ENCODE data around the gene CAPZA1. TPM values are rescaled to one million over a fixed set of nuclear protein-coding genes. Genes with fewer than 3 reads are reported as not detected.

Gene CAPZA1
- total RNA-seq, 5 donors from 2014 or later (not counting 1 experiment from before 2014, with no cell fraction given): 115 to 189 (median 138) TPM

DNA sequence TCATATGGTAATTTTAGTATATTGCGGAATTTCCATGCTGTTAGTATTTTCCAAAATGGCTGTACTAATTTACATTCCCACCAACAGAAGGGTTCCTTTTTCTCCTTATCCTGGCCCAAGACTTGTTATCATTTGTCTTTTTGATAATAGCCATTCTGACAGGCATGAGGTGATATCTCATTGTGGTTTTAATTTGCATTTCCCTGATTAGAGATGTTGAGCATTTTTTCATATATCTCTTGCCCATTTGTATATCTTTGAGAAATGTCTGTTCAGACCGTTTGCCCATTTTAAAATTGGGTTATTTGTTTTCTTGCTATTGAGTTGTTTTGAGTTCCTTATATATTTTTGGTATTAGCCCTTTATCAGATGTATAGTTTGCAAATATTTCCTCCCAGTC, 14.0 kb downstream of the CAPZA1 start:
- Histone ChIP-seq H3K4me1 (ENCODE audit: control insufficient read depth in 1 of 2, extremely low read depth in 1 of 2, insufficient read depth in 2 of 2, low read length in 2 of 2) (peaks cover 7 to 31% of the 10 kb centered on the region in 2 experiments), H3K27me3 (replicated peaks in 1 of 2; ENCODE audit: control insufficient read depth in 2 of 2, extremely low read depth in 1 of 2, insufficient read depth in 2 of 2, low read length in 1 of 2) (no peaks in the 10 kb centered on the region), H3K27ac (ENCODE audit: low read length) (no peak overlapping the region), H3K36me3 (ENCODE audit: control insufficient read depth in 2 of 2, extremely low read depth in 1 of 2, insufficient read depth in 1 of 2, low read length in 1 of 2) (peaks cover 0 to 11% of the 10 kb centered on the region in 2 donors), H3K4me3 (ENCODE audit: control insufficient read depth in 1 of 2, extremely low read depth in 1 of 2, low read length in 1 of 2) (no peak overlapping the region), H3K9me3 (no peaks in the 10 kb centered on the region)
- ATAC-seq (replicated peaks in 1 of 4) (no peak), DNase-seq (no peak)
- no CpG with 5 or more reads among the region's 2 CpGs for WGBS (ENCODE audit: insufficient coverage)
- Mint-ChIP-seq H3K36me3 (peaks cover 42% of the 10 kb centered on the region), H3K4me1 (peaks cover 86 to 91% (median 88%) of the 10 kb centered on the region in 3 donors), H3K27me3 (no peaks in the 10 kb centered on the region), H3K4me3 (no peak overlapping the region), H3K27ac (peak overlapping the region in 1 of 2 donors; percentile 57), H3K9me3 (no peaks in the 10 kb centered on the region)
- POLR2A ChIA-PET: interaction anchor here in 1 of 2 donors (1.1 kb wide), 1 partner anchor 11 kb away, joined by 3 read pairs; no protein-coding TSS in a partner anchor
- CTCF ChIA-PET: interaction anchor here in 1 of 2 donors (0.6 to 1.3 kb wide), 2 partner anchors 12 to 15 kb away, joined by 3 to 4 read pairs; no protein-coding TSS in a partner anchor

DNA sequence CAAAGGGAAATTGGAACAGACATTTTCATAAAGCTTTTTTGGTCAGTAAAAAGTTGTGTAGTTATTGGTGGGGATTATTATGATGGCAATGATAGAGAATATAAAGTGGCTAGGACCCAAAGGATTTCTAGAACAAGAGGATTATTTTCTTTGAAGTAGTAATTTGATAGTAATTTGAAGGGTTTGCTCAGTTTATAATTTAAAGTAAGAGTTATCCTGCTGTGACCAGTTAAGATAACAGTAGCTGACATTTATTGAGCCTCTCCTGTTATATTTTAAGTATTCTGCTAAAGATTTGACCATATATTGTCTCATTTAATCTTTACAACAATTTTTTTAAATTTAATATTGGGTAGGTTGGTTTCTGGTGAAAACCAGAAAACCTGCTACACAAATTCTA, 14.7 kb downstream of the CAPZA1 start:
- ChIA-PET CTCF (interaction anchor here in 1 of 2 donors (1.3 kb wide), 1 partner anchor 12 kb away, joined by 3 read pairs; no protein-coding TSS in a partner anchor), POLR2A (interaction anchor here in 1 of 2 donors (1.1 kb wide), 1 partner anchor 12 kb away, joined by 3 read pairs; no protein-coding TSS in a partner anchor)
- no peak overlapping the region for H3K27ac ChIP-seq (ENCODE audit: low read length)
- H3K9me3 Mint-ChIP-seq: no peaks in the 10 kb centered on the region
- no peak overlapping the region for H3K27ac Mint-ChIP-seq
- H3K4me3 Mint-ChIP-seq: no peak overlapping the region
- peaks cover 7 to 29% of the 10 kb centered on the region in 2 experiments for H3K4me1 ChIP-seq (ENCODE audit: control insufficient read depth in 1 of 2, extremely low read depth in 1 of 2, insufficient read depth in 2 of 2, low read length in 2 of 2)
- H3K36me3 ChIP-seq (ENCODE audit: control insufficient read depth in 2 of 2, extremely low read depth in 1 of 2, insufficient read depth in 1 of 2, low read length in 1 of 2): peaks cover 0 to 8% of the 10 kb centered on the region in 2 donors
- DNase-seq (no peak), ATAC-seq (replicated peaks in 1 of 4) (no peak)
- H3K4me1 Mint-ChIP-seq: peaks cover 83 to 86% (median 83%) of the 10 kb centered on the region in 3 donors
- no peak overlapping the region for H3K4me3 ChIP-seq (ENCODE audit: control insufficient read depth in 1 of 2, extremely low read depth in 1 of 2, low read length in 1 of 2)
- H3K9me3 ChIP-seq: no peaks in the 10 kb centered on the region
- H3K27me3 ChIP-seq (replicated peaks in 1 of 2; ENCODE audit: control insufficient read depth in 2 of 2, extremely low read depth in 1 of 2, insufficient read depth in 2 of 2, low read length in 1 of 2): no peaks in the 10 kb centered on the region
- no peaks in the 10 kb centered on the region for H3K27me3 Mint-ChIP-seq
- H3K36me3 Mint-ChIP-seq: peaks cover 37% of the 10 kb centered on the region

DNA sequence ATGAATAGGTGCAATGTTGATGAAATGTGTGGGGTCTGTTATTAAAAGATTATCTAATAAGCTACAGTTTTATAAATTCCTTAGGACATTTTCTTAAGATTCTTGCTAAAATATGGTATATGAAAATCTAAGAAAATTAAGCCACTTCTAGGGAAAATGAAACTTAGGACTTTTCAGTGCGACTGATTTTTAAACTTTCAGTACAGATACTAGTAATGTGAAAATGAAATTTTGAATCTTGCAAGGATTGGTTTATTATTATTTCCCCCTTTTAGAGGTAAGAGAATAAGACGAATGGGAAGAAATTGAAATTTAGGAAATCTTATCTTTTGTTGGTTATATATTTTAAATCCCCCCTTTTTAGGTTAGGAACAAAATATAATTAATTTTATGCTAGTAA, 16.4 kb downstream of the CAPZA1 start:
- H3K36me3 Mint-ChIP-seq: peaks cover 27% of the 10 kb centered on the region

DNA sequence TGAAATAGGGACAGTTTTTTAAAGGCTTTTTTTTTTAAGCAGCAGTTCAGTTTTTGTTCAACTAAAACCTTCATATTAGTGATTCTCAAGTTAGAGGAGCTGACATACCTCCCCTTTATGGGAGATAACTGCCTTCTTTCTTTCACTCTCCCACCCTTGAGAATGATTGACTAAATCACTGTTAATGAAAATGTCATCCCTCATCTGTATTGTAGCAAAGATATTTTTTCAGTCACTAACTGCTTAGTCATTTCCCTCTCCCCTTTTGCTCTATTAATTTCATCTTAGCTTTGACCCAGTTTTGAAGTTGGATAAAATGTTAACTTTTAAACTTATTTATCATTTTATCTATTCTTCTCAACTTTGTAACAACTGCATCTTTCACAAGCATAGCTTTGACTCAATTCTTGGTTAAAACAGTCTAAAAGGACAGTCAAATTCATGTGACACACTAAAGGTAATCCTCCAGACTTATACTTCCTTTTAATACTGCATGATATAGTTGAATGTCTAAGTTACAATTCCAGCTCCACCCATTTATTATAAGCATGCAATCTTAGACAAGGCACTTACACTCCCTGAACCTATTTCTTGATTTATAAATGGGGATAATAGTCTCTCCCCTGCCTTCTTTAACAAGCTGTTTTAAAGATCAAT, 17.1 kb downstream of the CAPZA1 start:
- Histone ChIP-seq H3K4me1 (ENCODE audit: control insufficient read depth in 1 of 2, extremely low read depth in 1 of 2, insufficient read depth in 2 of 2, low read length in 2 of 2) (peaks cover 7 to 16% of the 10 kb centered on the region in 2 experiments), H3K9me3 (no peaks in the 10 kb centered on the region), H3K27me3 (replicated peaks in 1 of 2; ENCODE audit: control insufficient read depth in 2 of 2, extremely low read depth in 1 of 2, insufficient read depth in 2 of 2, low read length in 1 of 2) (no peaks in the 10 kb centered on the region), H3K4me3 (ENCODE audit: control insufficient read depth in 1 of 2, extremely low read depth in 1 of 2, low read length in 1 of 2) (no peak overlapping the region), H3K36me3 (ENCODE audit: control insufficient read depth in 2 of 2, extremely low read depth in 1 of 2, insufficient read depth in 1 of 2, low read length in 1 of 2) (no peaks in the 10 kb centered on the region), H3K27ac (ENCODE audit: low read length) (peak overlapping the region; percentile 31)
- Mint-ChIP-seq H3K4me1 (peaks cover 62 to 66% (median 65%) of the 10 kb centered on the region in 3 donors), H3K4me3 (peak overlapping the region in 1 of 3 donors; percentile 25), H3K36me3 (peaks cover 21% of the 10 kb centered on the region), H3K27ac (peak overlapping the region; percentile 78 to 84), H3K27me3 (no peaks in the 10 kb centered on the region), H3K9me3 (no peaks in the 10 kb centered on the region)
- CTCF ChIA-PET: interaction anchor here in 1 of 2 donors (1.0 kb wide), 1 partner anchor 10 kb away, joined by 3 read pairs; no protein-coding TSS in a partner anchor
- DNase-seq (no peak), ATAC-seq (replicated peaks in 1 of 4) (peak in 1 of 4 experiments; percentile 33)
- POLR2A ChIA-PET: interaction anchor here in 1 of 2 donors (0.6 to 0.8 kb wide), 3 partner anchors 9 to 97 kb away, joined by 3 read pairs; no protein-coding TSS in a partner anchor

More for the DNA sequence above, 16.4 kb downstream of the CAPZA1 start:
- no peaks in the 10 kb centered on the region for H3K27me3 Mint-ChIP-seq
- CTCF ChIA-PET: interaction anchor here in 1 of 2 donors (0.6 to 1.0 kb wide), 6 partner anchors 10 to 270 kb away, joined by 3 to 5 read pairs (median 4); no protein-coding TSS in a partner anchor
- no CpG with 5 or more reads among the region's 2 CpGs for WGBS (ENCODE audit: insufficient coverage)
- DNase-seq: no peak
- peaks cover 7 to 18% of the 10 kb centered on the region in 2 experiments for H3K4me1 ChIP-seq (ENCODE audit: control insufficient read depth in 1 of 2, extremely low read depth in 1 of 2, insufficient read depth in 2 of 2, low read length in 2 of 2)
- no peak for ATAC-seq (replicated peaks in 1 of 4)
- POLR2A ChIA-PET: interaction anchor here (0.5 to 1.2 kb wide), 8 partner anchors 11 to 1725 kb away, joined by 3 to 11 read pairs (median 4); no protein-coding TSS in a partner anchor
- H3K4me1 Mint-ChIP-seq: peaks cover 69 to 73% (median 71%) of the 10 kb centered on the region in 3 donors
- no peaks in the 10 kb centered on the region for H3K27me3 ChIP-seq (replicated peaks in 1 of 2; ENCODE audit: control insufficient read depth in 2 of 2, extremely low read depth in 1 of 2, insufficient read depth in 2 of 2, low read length in 1 of 2)
- H3K36me3 ChIP-seq (ENCODE audit: control insufficient read depth in 2 of 2, extremely low read depth in 1 of 2, insufficient read depth in 1 of 2, low read length in 1 of 2): peaks cover 0 to 5% of the 10 kb centered on the region in 2 donors
- no peak overlapping the region for H3K4me3 ChIP-seq (ENCODE audit: control insufficient read depth in 1 of 2, extremely low read depth in 1 of 2, low read length in 1 of 2)
- H3K27ac Mint-ChIP-seq: peak overlapping the region; percentile 74 to 82
- no peaks in the 10 kb centered on the region for H3K9me3 ChIP-seq
- H3K27ac ChIP-seq (ENCODE audit: low read length): peak overlapping the region; percentile 31
- peak overlapping the region in 2 of 3 donors; percentile 41 to 45 for H3K4me3 Mint-ChIP-seq
- no peaks in the 10 kb centered on the region for H3K9me3 Mint-ChIP-seq

DNA sequence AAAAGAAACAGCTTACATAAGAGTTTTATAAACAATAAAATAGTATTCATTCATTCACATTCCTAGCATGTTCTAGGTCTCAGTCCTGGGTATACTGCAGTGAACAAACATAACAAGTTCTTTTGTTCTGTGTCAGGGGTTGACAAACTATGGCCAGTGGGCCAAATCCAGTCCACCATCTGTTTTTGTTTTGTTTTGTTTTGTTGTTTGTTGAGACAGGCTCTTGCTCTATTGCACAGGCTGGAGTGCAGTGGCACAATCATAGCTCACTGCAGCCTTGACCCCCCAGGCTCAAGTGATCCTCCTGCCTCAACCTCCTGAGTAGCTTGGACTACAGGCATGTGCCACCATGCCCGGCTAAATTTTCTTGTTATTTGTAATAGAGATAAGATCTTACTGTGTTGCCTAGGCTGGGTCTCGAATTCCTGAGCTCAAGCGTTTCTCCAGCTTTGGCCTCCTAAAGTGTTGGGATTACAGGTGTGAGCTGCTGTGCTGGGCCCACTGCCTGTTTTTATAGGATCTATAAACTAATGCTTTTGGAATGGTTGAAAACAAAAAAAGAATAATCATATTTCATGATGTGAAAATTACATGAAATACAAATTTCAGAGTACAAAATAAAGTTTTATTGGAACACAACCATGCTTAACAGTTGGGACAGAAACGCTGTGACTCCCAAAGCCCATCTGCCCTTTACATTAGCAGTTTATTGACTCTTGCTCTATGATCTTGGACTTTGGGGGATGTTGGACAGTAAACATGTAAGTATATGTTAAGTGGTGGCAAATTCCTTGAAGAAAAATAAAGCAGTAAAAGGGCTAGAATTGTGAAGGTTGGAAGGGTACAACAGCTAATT, 17.9 kb downstream of the CAPZA1 start:
- Mint-ChIP-seq H3K27ac (peak overlapping the region; percentile 78 to 84), H3K9me3 (no peaks in the 10 kb centered on the region), H3K27me3 (no peaks in the 10 kb centered on the region), H3K4me1 (peaks cover 58 to 64% (median 63%) of the 10 kb centered on the region in 3 donors), H3K36me3 (peaks cover 19% of the 10 kb centered on the region), H3K4me3 (no peak overlapping the region)
- peak in 1 of 4 experiments; percentile 11 for ATAC-seq (replicated peaks in 1 of 4)
- H3K4me3 ChIP-seq (ENCODE audit: control insufficient read depth in 1 of 2, extremely low read depth in 1 of 2, low read length in 1 of 2): no peak overlapping the region
- peaks cover 7 to 15% of the 10 kb centered on the region in 2 experiments for H3K4me1 ChIP-seq (ENCODE audit: control insufficient read depth in 1 of 2, extremely low read depth in 1 of 2, insufficient read depth in 2 of 2, low read length in 2 of 2)
- no peak for DNase-seq
- 100% methylated on average over 2 of the region's 4 CpGs for WGBS (ENCODE audit: insufficient coverage)
- POLR2A ChIA-PET: interaction anchor here (0.8 to 1.1 kb wide), 3 partner anchors 10 to 935 kb away, joined by 3 to 7 read pairs (median 3); no protein-coding TSS in a partner anchor
- H3K27me3 ChIP-seq (replicated peaks in 1 of 2; ENCODE audit: control insufficient read depth in 2 of 2, extremely low read depth in 1 of 2, insufficient read depth in 2 of 2, low read length in 1 of 2): no peaks in the 10 kb centered on the region
- H3K9me3 ChIP-seq: no peaks in the 10 kb centered on the region
- CTCF ChIA-PET: interaction anchor here in 1 of 2 donors (1.0 kb wide), 1 partner anchor 11 kb away, joined by 3 read pairs; no protein-coding TSS in a partner anchor
- no peaks in the 10 kb centered on the region for H3K36me3 ChIP-seq (ENCODE audit: control insufficient read depth in 2 of 2, extremely low read depth in 1 of 2, insufficient read depth in 1 of 2, low read length in 1 of 2)
- H3K27ac ChIP-seq (ENCODE audit: low read length): no peak overlapping the region

DNA sequence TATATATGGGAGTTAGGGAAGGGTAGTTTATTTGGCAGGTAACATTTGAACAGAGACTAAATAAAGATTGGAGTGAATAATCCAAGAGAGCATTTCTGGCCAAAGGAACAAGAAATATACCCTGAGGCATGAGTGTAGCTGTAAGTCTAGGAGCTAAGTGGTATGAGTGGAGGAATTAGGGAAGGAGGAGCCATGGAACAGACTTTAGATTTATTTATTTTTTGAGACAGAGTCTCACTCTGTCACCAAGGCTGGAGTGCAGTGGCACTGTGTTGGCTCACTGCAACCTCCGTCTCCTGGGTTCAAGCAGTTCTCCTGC, 18.4 kb downstream of the CAPZA1 start:
- no CpG with 5 or more reads among the region's 1 CpG for WGBS (ENCODE audit: insufficient coverage)
- H3K4me3 ChIP-seq (ENCODE audit: control insufficient read depth in 1 of 2, extremely low read depth in 1 of 2, low read length in 1 of 2): no peak overlapping the region
- no peaks in the 10 kb centered on the region for H3K27me3 ChIP-seq (replicated peaks in 1 of 2; ENCODE audit: control insufficient read depth in 2 of 2, extremely low read depth in 1 of 2, insufficient read depth in 2 of 2, low read length in 1 of 2)
- peaks cover 7 to 15% of the 10 kb centered on the region in 2 experiments for H3K4me1 ChIP-seq (ENCODE audit: control insufficient read depth in 1 of 2, extremely low read depth in 1 of 2, insufficient read depth in 2 of 2, low read length in 2 of 2)
- Mint-ChIP-seq H3K9me3 (no peaks in the 10 kb centered on the region), H3K4me3 (no peak overlapping the region), H3K27me3 (no peaks in the 10 kb centered on the region), H3K36me3 (peaks cover 16% of the 10 kb centered on the region), H3K27ac (peak overlapping the region in 1 of 2 donors; percentile 78), H3K4me1 (peaks cover 55 to 62% (median 61%) of the 10 kb centered on the region in 3 donors)
- POLR2A ChIA-PET: interaction anchor here (0.9 to 1.1 kb wide), 2 partner anchors 10 to 935 kb away, joined by 3 to 7 read pairs; no protein-coding TSS in a partner anchor
- DNase-seq: no peak
- ATAC-seq (replicated peaks in 1 of 4): no peak
- H3K27ac ChIP-seq (ENCODE audit: low read length): no peak overlapping the region
- CTCF ChIA-PET: no interaction called here
- H3K36me3 ChIP-seq (ENCODE audit: control insufficient read depth in 2 of 2, extremely low read depth in 1 of 2, insufficient read depth in 1 of 2, low read length in 1 of 2): no peaks in the 10 kb centered on the region
- H3K9me3 ChIP-seq: no peaks in the 10 kb centered on the region

Measured in T-cell (primary cell).